Prostate gland (tissue), 2 donors: ENCODE measurements around the gene MACO1.
"Not testable (repeated sequence)": the region's sequence is repeated elsewhere in the genome, so short reads cannot be mapped to it uniquely, and the experiment has no call there.

Source experiments
- POLR2A ChIP-seq: fragments of 450-650 bp; IDR thresholded peaks from one replicate; pipeline ENCODE4 v1.6.1; 2016; ENCODE audit warnings: antibody characterized with exemption, mild to moderate bottlenecking
- POLR2AphosphoS5 ChIP-seq: sonication (generic); formaldehyde crosslinking; IDR thresholded peaks from one replicate; pipeline ENCODE4 v1.6.1; 2017; ENCODE audit warnings: antibody characterized with exemption
- TF ChIP-seq, protein P1 (sequence below), 4 experiments: fragments of 200-600 bp in 2 of 4; fragments of 450-650 bp in 2 of 4; sonication (generic) in 2 of 4; IDR thresholded peaks; 1 replicate in 3 of 4; 2 replicates in 1 of 4; pipeline ENCODE4 v1.5.1; 2016 to 2019; ENCODE audit warnings: antibody characterized with exemption in 4 of 4, mild to moderate bottlenecking in 2 of 4, moderate library complexity in 2 of 4

DNA sequence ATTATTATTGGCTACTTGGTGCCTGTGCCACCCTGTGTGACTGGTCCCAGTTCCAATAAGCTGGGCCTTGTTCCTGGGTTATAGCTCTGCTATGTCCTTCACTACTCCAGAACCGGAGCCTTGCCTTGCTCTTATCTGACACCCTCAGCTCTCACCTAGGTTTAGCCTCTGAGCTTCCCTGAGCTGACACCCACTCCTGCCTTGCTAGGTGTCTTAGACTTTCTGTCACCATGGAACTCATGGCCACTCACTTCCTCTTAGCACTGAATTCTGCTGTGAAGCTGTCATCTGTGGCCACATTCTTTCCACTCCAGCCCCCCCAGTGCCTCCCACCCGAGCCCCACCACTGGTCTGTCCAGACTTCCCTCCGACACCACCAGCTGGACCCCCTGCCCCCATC lies 41.0 kb upstream of the MACO1 start:
- TF ChIP-seq, protein P1, sequence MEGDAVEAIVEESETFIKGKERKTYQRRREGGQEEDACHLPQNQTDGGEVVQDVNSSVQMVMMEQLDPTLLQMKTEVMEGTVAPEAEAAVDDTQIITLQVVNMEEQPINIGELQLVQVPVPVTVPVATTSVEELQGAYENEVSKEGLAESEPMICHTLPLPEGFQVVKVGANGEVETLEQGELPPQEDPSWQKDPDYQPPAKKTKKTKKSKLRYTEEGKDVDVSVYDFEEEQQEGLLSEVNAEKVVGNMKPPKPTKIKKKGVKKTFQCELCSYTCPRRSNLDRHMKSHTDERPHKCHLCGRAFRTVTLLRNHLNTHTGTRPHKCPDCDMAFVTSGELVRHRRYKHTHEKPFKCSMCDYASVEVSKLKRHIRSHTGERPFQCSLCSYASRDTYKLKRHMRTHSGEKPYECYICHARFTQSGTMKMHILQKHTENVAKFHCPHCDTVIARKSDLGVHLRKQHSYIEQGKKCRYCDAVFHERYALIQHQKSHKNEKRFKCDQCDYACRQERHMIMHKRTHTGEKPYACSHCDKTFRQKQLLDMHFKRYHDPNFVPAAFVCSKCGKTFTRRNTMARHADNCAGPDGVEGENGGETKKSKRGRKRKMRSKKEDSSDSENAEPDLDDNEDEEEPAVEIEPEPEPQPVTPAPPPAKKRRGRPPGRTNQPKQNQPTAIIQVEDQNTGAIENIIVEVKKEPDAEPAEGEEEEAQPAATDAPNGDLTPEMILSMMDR (IDR thresholded peaks at IDR 0.05): not testable (repeated sequence)
- TF ChIP-seq POLR2AphosphoS5, POLR2A: not testable (repeated sequence)
